ENCODE measurements around the gene KRTAP9-3.
"Not testable (repeated sequence)": the region's sequence is repeated elsewhere in the genome, so short reads cannot be mapped to it uniquely, and the experiment has no call there.

The KRTAP9-3 gene

DNA sequence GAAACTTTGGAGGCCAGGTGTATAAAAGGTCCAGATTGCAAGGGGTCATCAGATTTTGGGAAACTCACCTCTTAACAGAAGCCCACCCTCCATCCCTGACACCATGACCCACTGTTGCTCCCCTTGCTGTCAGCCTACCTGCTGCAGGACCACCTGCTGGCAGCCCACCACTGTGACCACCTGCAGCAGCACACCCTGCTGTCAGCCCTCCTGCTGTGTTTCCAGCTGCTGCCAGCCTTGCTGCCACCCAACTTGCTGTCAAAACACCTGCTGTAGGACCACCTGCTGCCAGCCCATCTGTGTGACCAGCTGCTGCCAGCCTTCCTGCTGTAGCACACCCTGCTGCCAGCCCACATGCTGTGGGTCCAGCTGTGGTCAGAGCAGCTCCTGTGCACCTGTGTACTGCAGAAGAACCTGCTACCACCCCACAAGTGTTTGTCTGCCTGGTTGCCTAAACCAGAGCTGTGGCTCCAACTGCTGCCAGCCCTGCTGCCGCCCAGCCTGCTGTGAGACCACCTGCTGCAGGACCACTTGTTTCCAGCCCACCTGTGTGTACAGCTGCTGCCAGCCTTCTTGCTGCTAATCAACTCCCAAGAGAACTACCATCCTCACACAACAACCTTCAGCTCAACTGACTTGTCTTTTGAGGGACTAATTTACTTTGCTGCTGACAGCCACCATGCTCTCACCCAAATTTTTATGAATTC is at the start of gene KRTAP9-3:
KRTAP9-3 (plus strand) TSS at position 51 of the 707 bp plus-strand sequence; CDS start at position 104, 53 bp downstream.
- DNase-seq: not testable (repeated sequence)

DNA sequence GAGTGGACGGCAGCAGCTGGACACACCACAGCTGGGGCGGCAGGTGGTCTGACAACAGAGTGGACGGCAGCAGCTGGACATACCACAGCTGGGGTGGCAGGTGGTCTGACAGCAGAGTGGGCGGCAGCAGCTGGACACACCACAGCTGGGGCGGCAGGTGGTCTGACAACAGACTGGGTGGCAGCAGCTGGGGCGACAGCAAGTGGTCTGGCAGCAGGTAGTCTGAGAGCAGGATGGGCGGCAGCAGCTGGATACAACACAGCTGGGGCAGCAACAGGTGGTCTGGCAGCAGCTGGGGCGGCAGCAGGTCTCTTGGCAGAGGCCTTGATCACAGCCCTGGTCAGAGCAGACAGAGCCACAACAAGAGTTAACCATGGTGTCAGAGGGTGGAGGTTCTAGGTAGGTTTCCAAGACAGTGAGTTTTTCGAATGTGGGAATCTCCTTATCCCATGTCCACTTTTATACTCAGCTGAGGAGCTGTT is 47.7 kb upstream of the KRTAP9-3 start, which contains the start of gene KRTAP4-1:
KRTAP4-1 (minus strand) TSS at position 432 of the 482 bp plus-strand sequence; CDS start at position 375, 57 bp downstream.
- no peak for DNase-seq

GRCh38 chr17:41185001-41185400 is 47.2 kb upstream of the KRTAP9-3 start:
- DNase-seq: no peak

- DNase-seq: no peak
Observed at GRCh38 chr17:41186872-41187271, 45.4 kb upstream of the KRTAP9-3 start.

- DNase-seq: not testable (repeated sequence)
Observed at GRCh38 chr17:41189837-41190318, 42.4 kb upstream of the KRTAP9-3 start, which contains the start of gene KRTAP9-1. TSS of gene KRTAP9-1 (plus strand) at chr17:41189887. CDS start at chr17:41189887, 0 bp downstream.

- no peak for DNase-seq
Observed at GRCh38 chr17:41190328-41190727, 41.9 kb upstream of the KRTAP9-3 start.

DNA sequence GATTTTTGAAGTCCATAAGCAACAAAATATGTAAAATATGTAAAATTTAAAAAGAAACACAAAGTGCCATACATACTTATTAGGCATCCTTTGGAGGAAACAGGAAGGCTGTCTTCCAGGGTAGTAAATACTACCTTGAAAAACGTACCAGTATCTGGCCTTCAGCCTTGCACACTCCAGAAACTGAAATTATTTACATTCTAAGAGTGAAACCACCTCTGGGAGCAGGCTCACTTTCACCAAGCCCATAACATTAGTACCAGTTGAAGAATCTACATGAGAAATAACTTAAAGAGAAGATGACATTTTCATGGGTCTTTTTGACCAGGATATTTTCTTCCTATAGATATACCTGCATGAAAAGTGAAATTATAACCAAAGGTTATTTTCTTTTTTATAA is 36.2 kb upstream of the KRTAP9-3 start:
- no peak for DNase-seq

DNA sequence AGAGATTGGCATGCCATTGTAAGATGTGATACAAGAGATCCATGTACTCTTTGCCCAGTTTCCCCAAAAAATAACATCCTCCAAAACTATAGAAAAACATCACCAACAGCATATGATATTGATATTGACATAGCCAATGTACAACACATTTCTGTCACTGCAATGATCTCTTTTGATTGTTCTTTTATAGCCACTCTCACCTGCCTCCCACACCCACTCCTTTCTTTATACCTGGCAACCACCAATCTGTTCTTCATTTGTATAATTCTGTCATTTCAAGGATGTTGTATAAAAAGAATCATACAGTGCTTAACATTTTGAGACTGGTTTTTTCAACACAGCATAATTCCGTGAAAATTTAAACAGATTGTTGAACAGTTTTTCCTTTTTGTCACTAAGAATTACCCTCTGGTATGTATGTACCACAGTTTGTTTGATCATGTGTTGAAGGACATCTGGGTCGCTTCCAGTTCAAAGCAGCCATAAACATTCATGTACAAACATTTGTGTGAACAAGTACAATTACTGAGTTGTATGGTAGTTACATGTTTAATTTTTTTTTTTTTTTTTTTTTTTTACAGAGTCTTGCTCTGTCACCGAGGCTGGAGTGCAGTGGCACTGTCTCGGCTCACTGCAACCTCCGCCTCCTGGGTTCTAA is 32.7 kb upstream of the KRTAP9-3 start:
- no peak for DNase-seq

- no peak for DNase-seq
Observed at GRCh38 chr17:41211845-41212466, 20.3 kb upstream of the KRTAP9-3 start.

DNA sequence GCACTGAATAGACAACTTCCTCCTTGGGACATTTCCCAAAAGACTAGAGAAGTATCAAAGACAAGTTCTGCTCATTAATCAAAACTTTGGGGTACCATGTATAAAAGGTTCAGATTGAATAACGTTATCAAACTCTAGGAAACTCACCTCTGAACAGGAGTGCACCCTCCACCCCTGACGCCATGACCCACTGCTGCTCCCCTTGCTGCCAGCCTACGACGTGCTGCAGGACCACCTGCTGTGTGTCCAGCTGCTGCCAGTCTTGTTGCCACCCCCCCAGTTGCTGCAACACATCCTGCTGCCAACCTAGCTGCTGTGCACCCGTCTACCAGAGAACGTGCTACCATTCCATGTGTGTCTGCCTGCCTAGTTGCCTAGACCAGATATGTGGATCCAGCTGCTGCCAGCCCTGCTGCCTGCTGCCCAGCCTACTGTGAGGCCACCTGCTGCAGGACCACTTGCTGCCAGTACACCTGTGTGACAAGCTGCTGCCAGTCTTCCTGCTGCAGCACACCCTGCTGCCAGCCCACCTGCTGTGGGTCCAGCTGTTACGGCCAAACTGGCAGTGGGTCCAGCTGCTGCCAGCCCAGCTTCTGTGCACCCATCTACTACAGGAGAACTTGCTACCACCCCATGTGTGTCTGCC is 19.6 kb upstream of the KRTAP9-3 start:
- no peak for DNase-seq

- no peak for DNase-seq
Observed at GRCh38 chr17:41215681-41216080, 16.6 kb upstream of the KRTAP9-3 start.

DNA sequence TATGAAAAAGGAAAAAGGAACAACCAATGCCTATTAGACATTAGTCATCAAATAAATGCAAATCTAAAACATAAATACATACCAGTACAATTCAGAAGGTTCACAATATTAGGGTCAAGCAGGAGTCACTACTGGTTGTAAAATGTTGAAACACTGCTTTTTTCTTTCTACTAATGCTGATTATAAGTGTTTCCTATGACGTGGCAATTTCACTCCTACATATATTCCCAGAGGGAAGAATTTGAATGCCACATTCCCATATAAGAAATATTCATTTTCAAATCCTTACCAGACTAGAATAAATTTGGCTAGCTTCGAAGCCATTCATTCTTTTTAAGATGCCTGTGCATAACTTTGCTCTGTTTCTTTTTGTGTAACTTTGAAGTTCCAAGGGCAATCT is 8.4 kb upstream of the KRTAP9-3 start:
- no peak for DNase-seq

DNA sequence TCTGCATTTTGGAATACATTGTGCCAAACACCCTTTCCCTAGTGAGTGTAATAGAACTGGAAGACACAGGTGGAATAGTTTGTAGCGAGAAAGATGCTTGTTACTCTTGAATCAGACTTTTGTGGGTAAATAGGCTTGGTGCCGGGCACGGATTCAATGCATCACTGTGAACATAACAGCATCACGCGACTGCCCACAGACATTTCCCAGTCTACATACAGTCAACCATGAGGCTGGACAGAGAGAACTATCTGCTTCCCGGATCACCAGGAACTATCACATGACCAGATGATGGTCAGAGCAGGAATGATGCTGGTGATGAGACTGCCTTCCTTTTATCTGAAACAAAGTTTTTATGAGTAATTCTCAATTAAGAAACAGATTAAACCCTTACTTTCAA is 6.2 kb upstream of the KRTAP9-3 start:
- DNase-seq: no peak

- DNase-seq: not testable (repeated sequence)
Observed at GRCh38 chr17:41226598-41227095, 5.6 kb upstream of the KRTAP9-3 start, which contains the start of gene KRTAP9-2. TSS of gene KRTAP9-2 (plus strand) at chr17:41226648. CDS start at chr17:41226655, 7 bp downstream.

DNA sequence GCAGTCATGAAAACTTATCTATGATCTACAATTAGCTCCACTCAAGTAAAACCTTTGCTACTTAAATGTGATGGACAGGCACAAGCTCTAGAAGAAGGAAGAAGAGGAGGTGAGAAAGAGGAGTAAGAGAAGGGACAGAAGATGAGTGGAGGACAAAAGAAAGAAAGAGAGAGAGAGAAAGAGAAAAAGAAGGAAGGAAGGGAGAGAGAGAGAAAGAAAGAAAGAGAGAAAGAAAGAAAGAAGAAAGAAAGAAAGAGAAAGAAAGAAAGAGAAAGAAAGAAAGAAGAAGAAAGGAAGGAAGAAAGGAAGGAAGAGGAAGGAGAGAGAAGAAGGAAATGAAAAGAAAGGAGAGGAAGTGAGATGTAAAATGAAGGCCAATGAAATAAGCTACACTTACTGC is 2.2 kb upstream of the KRTAP9-3 start:
- no peak for DNase-seq

- no peak for DNase-seq
Observed at GRCh38 chr17:41231731-41232130, 518 bp upstream of the KRTAP9-3 start.

- DNase-seq: not testable (repeated sequence)
Observed at GRCh38 chr17:41237116-41237515, 4.9 kb downstream of the KRTAP9-3 start.

DNA sequence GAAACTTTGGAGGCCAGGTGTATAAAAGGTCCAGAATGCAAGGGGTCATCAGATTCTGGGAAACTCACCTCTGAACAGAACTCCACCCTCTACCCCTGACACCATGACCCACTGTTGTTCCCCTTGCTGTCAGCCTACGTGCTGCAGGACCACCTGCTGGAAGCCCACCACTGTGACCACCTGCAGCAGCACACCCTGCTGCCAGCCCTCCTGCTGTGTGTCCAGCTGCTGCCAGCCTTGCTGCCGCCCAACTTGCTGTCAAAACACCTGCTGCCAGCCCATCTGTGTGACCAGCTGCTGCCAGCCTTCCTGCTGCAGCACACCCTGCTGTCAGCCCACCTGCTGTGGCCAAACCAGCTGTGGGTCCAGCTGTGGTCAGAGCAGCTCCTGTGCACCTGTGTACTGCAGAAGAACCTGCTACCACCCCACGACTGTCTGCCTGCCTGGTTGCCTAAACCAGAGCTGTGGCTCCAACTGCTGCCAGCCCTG is 5.7 kb downstream of the KRTAP9-3 start, which contains the start of gene KRTAP9-8:
KRTAP9-8 (plus strand) TSS at position 51 of the 489 bp plus-strand sequence; CDS start at position 104, 53 bp downstream.
- not testable (repeated sequence) for DNase-seq

- DNase-seq: not testable (repeated sequence)
Observed at GRCh38 chr17:41246995-41247787, 14.9 kb downstream of the KRTAP9-3 start.

- DNase-seq: not testable (repeated sequence)
Observed at GRCh38 chr17:41249637-41250240, 17.5 kb downstream of the KRTAP9-3 start, which contains the start of gene KRTAP9-4. TSS of gene KRTAP9-4 (plus strand) at chr17:41249687. CDS start at chr17:41249721, 34 bp downstream.

- DNase-seq: no peak
Observed at GRCh38 chr17:41251261-41251660, 19.0 kb downstream of the KRTAP9-3 start.

Data from activated CD4-positive, alpha-beta T cell treated with anti-CD3 and anti-CD28 coated beads, Interleukin-2, amount 50 U/mL, for 1 hour (primary cell).